ENCODE results near the gene SPATA2. TPM values are rescaled to one million over a fixed set of nuclear protein-coding genes. Genes with fewer than 3 reads are reported as not detected.
"Not testable (repeated sequence)": the region's sequence is repeated elsewhere in the genome, so short reads cannot be mapped to it uniquely, and the experiment has no call there.

The SPATA2 gene
- total RNA-seq, 1 donor: 6.2 TPM

DNA sequence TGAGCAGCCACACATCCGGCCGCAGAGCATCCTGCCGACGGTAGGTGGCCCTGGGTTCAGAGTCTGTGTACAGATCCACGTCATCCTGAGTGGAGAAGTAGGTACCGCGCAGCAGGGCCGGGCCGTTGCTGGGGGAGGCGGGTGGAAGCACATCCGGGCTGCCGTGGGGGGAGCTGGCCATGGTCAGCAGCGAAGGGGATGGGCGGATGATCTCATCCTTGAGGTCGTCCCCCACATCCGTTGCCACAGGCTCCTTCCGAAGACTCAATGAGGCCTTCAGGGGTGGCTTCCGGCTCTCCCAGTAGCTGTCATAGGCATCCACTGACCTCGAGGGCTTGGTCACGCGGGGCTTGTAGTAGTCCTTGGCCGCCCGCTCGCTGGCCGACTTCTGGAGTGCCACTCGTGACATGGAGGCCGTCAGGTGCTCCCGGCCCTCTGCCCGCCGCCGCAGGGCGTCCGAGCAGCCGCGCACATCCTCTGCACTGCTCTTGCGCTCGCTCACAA, 9.2 kb downstream of the SPATA2 start:
- DNase-seq (ENCODE audit: low read depth in 2 of 3, low spot score in 2 of 3): no peak

DNA sequence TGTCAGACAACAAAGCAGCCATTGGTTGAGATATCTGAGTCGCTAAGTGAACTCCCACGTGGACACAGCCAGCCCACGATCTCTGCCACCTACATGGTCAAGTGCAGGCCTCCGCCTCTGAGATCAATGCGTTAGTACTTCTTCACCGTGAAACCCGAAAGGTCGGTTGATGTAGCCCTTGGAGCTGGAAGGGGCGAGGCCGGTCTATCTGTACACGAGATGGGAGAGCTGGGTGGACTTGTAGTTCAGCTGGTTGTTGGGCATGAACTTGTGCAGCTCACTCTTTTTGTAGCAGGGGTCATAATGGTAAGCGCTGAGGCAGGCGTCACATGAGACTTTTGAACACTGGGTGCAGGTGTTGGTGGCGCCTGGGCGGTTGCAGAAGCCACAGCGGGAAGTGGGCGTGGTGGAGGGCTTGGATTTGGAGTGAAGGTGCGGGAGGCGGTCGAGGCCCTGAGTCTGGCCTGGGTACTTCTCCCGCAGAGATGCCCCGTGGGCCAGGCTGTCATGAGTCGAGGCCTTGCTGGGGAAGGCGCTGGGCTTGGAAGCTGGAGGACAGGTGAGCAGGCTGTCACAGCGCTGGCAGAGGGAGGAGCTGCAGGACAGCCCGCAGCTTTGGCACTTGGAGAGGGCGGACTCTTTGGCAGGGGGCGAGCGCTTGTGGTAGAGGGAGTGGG, 9.8 kb downstream of the SPATA2 start:
- DNase-seq (ENCODE audit: low read depth in 2 of 3, low spot score in 2 of 3): no peak

DNA sequence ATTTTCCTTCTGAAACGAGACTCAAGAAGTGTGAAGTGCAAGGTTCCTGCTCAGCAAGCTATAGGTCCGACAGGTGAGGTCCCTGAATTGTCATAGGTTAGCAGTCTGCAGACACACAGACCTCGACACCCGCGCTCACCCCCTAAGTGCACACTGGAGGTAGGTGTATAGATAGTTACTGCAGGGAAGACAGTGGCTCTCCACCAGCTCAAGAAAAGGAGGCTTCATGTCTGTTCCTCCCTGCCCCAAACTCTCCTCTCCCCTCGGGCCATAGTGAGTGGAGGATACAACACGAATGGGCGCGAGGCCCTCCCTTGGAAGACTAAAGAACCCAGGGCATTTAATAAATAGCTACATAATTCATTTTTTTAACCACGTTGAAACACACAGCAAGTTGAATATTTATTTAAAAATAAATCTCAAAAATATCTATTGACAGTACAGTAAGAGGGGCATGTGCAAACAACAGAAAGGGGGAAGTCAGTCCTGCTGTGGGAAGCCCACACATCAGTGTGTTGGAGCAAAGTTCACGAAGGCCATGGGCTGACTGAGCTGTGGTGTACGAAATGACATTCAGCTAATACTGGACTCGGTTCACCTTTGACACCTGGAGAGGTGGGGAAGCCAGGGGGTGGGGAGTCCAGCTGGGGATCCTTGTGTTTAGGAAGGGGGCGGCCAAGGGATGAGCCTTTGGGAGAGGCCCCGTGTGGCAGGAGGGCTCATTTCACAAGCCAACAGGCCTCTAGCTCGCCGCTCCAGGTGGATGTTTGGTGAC, 10.7 kb downstream of the SPATA2 start:
- no peak for DNase-seq (ENCODE audit: low read depth in 2 of 3, low spot score in 2 of 3)

DNA sequence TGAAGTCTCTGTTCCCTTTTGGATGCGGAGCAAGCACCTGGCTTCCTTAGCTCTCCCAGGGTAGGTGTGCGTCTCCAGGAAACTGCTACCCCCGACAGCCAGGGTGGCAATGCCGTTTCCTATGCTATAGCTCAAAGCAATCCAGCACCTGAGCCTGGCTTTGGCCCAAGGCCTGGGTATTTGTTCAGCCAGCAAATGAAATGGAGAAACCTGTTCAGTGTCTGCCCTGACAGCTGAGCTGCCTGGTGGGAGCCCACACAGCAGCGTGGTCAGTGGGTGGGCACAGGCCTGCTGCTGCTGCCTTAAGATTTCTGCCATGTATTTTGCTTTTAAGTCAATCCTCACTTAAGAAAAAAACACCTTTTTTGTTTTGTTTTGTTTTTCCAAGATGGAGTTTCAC, 13.7 kb downstream of the SPATA2 start:
- DNase-seq (ENCODE audit: low read depth in 2 of 3, low spot score in 2 of 3): no peak

DNA sequence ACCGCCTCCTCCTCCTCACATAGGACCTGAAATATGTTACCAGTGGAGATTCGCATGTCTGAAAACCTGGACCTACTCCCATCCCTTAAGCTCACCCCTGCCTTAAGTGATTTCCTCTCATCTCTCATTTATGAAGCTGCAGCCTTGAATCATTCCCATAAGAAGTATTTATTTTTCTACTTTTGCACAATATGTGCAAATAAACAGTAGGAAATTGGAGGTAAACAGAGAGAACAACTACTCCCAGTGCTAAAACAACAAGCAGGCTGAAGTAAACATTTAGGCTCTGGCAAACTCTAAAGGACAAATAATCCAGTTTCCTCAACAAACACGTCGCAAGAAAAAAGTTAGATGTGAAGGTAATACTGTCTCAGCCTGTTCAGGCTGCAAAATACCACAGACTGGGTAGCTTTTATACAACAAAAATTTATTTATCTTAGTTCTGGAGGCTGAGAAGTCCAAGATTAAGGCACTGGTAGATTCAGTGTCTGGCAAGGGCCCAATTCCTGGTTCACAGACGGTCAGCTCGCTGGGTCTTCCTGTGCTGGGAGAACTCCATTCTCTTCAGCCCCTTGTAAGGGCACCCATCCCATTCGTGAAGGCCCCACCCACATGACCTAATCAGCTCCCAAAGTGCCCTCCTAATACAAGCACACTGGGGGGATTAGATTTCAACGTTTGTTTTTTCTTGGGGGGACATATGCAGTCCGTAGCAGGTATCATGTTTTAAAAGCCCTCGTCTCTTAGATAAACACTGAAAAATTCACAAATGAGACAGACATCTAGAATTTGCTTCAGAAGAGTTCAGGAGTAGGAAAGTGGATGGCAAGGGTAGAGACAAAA, 15.6 kb downstream of the SPATA2 start:
- no peak for DNase-seq (ENCODE audit: low read depth in 2 of 3, low spot score in 2 of 3)

DNA sequence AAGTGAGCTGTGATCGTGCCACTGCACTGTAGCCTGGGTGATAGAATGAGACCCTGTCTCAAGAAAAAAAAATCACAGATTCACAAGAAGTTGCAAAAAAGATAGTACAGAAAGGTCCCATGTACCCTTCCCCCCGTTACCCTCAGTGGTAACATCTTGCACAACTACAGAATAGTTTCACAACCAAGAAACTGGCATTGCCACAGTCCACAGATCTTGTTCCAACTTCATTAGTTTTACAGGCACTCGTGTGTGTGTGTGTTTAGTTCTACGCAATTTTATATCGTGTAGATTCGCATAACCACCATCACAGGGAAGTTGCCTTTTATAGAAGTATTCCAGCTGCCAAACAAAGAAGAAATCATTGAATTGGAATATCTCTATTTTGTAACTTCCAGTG, 19.1 kb downstream of the SPATA2 start:
- DNase-seq (ENCODE audit: low read depth in 2 of 3, low spot score in 2 of 3): no peak

DNA sequence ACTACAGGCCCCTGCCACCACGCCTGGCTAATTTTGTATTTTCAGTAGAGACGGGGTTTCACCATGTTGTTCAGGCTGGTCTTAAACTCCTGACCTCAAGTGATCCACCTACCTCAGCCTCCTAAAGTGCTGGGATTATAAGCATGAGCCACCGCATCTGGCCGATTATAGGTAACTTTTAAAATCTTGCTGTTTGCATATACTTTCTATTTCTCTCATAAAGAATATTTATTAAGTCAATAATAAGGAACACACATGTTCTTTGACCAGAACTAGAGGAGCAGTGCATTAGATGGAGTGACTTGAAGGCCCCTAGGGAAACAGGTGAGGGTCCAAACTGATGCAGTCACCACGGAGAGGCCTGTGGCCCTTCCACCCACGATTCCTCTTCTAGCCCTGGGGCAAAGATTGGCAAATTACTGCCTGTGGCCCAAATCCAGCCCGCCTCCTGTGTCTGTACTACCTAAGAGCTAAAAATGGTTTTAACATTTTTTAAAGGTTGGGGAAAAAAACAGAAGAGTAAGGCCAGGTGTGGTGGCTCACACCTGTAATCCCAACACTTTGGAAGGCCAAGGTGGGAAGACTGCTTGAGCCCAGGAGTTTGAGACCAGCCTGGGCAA, 19.7 kb downstream of the SPATA2 start:
- DNase-seq (ENCODE audit: low read depth in 2 of 3, low spot score in 2 of 3): not testable (repeated sequence)

DNA sequence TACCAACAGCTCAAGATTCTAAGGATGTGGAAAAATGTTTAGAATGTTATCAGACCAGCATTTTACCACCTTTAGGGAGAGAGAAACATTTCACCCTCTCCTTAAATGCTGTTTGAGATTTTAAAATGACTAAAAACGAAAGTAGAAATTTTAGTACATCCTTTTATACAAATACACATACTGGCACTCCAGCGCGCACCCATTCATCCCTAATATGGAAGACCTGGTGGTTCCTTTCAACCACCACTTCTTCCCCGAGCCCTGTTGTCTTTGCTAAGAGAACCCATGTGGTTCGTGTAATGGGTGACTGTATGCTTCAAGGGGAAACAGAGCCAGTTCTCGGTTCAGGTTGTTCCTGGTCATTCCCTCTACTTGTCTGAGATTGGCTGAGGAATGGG, 21.3 kb downstream of the SPATA2 start:
- DNase-seq (ENCODE audit: low read depth in 2 of 3, low spot score in 2 of 3): no peak

DNA sequence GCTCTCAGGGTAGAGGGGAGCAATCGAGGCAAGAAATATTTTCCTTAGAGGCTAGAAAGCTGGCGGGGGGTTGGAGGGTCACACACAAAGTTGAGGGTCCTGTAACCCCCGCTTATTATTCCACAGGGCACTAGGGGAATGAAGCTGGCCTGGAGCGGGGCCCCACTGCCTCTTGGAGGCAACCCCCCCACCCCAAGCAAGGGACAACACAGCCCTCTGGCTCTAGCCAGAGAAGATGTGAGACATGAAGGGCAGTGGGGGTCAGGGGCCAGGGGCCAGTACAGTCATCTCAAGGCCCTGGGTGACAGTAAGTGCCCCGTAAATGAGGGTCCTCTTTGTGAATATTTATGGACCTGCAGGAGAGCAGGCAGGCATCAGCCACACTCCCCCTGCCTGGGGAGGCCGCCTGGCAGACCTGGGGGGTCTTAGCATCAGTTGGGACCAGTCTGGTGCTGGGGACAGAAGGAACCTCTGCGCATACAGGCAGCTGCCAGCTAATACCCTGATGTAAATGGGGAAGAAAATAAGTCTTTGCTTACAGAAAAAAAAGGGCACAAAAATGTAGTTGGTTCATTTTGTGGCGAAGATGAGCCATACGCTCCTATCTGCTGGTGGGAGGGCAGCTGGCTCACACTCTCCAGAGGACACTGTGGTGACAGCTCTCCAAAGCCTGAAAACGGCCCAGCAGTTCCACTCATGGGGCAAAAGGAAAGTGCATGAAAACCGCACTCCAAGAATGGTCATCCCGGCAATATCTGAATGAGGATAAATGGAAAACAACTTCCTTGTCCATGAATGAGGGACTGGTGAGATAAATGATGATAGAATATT, 21.9 kb downstream of the SPATA2 start:
- DNase-seq (ENCODE audit: low read depth in 2 of 3, low spot score in 2 of 3): no peak

DNA sequence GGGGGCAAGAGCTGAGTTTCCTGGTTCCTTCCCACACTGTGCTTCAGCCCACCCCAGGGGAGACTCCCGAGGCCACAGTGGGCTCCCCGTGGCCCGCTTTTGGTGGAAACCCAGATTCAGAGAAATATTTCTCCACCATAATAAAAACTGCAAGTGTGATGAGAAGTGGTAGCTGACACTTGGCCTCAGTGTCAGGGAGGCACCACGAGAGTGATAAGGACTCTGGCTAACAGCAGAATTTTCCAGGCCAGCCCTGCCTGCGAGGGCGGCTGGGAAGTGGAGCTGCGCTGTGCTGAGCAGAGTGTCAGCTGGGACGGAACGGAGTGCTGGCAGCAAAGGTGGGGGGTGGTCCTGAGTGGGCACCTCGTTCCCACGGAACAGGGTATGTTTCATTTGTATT, 22.5 kb downstream of the SPATA2 start:
- no peak for DNase-seq (ENCODE audit: low read depth in 2 of 3, low spot score in 2 of 3)

DNA sequence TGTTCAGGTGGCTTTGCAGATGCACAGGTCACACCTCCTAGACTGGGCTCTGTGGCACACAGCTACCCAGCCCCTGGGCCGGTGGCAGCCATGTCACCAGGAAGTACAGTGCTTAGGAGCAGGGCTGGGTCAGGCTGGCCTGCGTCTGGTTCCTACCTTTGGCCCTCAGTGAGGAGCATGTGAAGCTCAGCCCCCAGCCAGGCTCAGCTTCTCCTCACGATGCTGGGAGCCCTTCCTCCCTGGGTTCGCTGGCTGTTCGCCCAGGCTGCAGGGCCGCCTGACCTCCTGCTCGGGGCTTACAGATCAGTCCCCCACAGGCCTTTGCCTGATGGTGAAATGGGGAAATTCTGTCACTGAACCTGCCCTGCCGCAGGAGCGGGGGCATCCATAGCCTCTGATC, 23.1 kb downstream of the SPATA2 start:
- DNase-seq (ENCODE audit: low read depth in 2 of 3, low spot score in 2 of 3): no peak

DNA sequence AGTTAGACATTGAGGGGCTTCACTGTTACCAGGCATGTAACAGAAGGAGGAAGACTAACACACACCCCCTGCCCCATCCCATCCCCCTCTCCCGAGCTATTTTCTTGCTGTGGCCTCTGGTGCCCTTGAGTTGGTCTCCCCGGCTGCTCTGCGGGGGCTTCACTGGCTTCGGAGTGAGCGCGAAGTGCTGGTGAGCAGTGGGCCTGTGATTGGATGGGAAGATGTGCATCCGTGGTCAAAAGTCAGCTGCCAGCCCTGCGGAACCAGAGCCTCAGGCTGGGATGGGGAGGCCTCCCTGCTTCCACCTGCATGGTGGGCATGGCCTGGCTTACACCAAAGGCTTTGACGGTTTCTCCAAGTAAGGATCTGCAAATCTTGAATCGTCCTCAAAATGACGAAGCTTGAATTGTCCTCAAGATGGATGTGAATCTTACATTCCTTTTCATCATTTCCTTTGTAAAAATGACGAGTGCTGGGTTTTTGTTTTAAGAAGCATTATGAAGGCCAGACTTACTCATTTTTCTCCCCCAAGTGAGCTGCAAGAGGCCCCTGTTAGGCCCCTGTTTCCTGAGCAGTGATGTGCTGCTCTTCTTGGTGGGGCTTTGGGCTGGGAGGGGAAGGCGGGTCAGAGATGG, 23.7 kb downstream of the SPATA2 start:
- DNase-seq (ENCODE audit: low read depth in 2 of 3, low spot score in 2 of 3): no peak

DNA sequence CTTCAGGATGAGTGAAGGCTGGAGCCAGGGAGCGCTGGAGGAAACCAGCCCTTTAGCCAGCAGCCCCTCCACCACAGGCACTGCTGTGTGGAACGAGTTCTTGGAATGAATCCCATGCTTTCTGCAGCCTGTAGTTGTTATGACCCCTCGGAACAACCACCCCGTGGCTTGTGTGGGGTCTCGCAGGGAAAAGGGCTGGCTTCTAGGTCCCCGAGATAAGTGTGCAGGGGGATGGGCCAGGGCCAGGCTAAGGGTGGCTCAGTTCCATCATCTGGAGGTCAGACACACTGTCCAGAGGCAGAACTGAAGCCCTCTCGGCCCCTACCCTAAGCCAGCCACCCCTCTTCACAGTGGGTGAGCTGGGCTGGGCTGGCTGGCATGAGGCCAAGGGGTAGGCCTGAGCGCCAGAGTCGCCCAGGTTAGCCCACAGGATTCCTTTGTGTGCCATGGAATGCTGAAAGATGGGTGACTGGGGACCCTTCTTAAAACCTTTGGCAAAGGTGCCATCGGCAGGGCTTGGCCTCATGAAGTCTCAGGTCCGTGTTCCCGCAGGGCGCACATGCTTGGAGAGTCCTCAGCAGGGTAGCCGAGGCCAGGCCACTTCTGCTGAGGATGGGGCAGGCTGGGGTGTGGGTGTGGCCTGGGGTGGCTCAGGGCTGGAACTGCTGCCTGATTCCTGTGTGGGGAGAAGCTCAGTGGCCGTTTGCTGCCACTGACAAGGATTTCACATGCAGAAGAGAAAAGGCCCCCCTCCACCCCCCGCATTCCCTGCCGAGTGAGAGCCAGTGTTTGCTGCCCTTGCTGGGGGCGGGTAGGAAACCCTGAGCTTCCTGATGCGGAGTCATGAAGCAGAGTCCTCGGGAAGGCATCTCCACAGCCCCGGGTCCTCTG, 24.6 kb downstream of the SPATA2 start:
- DNase-seq (ENCODE audit: low read depth in 2 of 3, low spot score in 2 of 3): peak in 1 of 3 donors; percentile 17

DNA sequence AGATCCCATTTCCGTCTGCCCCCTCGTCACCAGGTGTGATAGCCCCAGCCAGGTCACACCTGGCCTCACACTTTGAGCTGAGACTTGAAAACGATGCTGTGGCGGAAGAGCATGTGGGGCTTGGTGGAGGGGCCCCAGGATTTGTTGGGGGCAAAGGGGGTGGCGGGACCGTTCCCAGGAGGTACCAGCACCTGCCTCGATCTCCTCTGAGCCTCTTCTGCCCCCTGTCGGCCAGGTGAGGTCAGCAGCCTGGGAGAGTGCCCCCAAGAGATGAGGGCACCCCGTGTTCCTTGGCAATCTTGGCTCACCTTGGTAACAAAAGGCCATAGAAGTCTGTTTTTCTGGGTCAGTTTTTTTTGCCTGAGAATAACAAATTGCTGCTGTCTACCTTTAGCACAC, 25.4 kb downstream of the SPATA2 start:
- no peak for DNase-seq (ENCODE audit: low read depth in 2 of 3, low spot score in 2 of 3)

DNA sequence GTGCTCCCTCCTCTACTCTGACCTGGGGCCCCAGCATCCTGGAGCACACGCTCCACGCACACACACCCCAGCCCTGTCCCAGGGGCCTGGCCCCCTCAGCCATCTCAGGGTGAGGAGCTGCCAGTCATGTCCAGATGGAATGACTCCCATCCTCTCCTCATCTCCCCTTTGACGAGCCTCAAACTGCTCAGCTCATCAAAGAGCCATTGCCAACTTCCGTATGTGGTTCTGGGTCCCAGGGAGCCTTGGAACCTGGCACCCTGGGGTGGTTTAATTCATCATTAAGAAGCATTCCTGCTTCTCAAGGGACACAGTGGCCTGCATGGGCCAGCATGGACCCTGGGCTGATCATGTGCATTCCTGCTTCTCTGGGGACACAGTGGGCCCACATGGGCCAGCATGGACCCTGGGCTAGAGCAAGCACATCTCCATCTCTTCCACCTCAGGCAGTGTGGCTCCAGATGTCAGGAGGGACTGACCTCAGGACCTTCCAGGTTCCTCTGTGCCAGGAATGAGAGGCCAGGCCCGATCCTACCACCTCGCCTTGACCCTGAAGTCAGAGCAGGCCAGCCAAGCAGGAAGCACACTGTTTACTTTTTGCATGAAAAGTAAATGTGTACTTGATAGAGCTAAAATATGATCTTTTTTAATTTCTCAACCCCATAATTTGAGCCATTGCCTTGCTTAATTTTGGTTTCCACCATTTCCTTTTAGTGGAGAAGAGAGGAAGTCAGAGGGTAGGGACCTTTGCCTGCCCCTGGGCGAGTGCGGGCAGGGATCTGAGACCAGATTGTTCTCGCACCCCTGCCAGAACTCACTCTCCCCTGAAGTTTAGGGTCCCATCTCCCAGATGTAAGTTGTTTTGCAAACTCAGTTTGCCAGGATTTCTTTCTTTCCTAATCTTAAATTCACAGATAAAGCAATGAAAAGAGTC, 26.1 kb downstream of the SPATA2 start:
- no peak for DNase-seq (ENCODE audit: low read depth in 2 of 3, low spot score in 2 of 3)

DNA sequence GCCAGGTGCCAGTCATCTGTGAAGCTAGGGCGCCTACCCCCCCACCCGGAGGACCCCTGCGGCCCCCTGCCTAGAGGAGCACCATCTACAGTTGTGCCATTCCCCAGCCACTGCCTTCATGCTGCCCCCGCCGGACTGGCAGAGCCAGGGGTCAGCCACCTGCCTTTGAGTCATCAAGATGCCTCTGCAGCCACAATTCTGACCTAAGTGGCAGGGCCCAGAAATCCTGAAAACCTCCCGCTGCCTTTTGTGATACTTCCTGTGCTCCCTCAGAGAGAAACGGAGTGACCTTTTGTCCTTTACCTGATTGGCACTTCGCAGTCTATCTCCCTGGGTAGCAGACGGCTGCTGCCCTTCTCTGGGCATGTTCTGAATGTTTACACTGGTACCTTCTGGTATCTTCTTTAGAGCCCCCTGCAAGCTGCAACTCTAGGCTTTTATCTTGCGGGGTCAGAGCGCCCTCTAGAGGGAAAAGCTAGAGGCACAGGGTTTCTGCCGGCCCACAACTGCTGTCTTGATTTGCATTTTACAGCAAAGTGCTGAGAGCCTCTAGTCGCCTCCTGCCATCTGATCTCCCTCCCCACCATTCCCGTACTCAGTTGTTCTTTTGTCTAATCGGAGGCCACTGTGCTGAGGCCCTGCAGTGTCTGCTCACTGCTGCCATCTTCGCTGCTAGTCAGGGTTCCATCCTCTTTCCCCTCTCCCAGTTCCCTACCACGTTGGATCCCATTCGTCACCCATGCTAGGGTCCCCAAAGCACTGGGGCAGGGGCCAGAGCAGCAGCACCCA, 26.9 kb downstream of the SPATA2 start:
- DNase-seq (ENCODE audit: low read depth in 2 of 3, low spot score in 2 of 3): peak; percentile 41 to 69 (median 51)

Data from hematopoietic multipotent progenitor cell (in vitro differentiated cells).